Heart right ventricle (tissue), 16 donors: ENCODE data around the gene ABTB1. TPM values are rescaled to one million over a fixed set of nuclear protein-coding genes. Genes with fewer than 3 reads are reported as not detected.

Source experiments
- ATAC-seq, 8 donors: fragments of 200-7000 bp; cut with Tn5 transposase; one replicate each; pipeline ENCODE4 v1.9.1; 2020; ENCODE audit warnings: mild to moderate bottlenecking in 8 of 8, moderate library complexity in 8 of 8, moderate number of reproducible peaks in 1 of 8
- DNase-seq, 2 donors: peaks; one replicate each; pipeline ENCODE4 v3.0.0-alpha.2; 2020
- H3K27ac ChIP-seq, 10 donors: fragments of 200-600 bp; sonication (generic) in 2 of 10; one replicate each; pipeline versions ENCODE4 v1.5.0 to v1.8.0; 2020 to 2022; ENCODE audit warnings: mild to moderate bottlenecking in 3 of 10
- H3K27me3 ChIP-seq, 7 donors: fragments of 200-600 bp; one replicate each; pipeline ENCODE4 v1.8.0; 2021 to 2022; ENCODE audit warnings: mild to moderate bottlenecking in 2 of 7
- H3K36me3 ChIP-seq, 9 donors: fragments of 200-600 bp; sonication (generic) in 1 of 9; one replicate each; pipeline versions ENCODE4 v1.5.0 to v1.8.0; 2020 to 2022; ENCODE audit warnings: mild to moderate bottlenecking in 2 of 9
- H3K4me1 ChIP-seq, 9 donors: fragments of 200-600 bp; sonication (generic) in 1 of 9; one replicate each; pipeline versions ENCODE4 v1.5.0 to v1.8.0; 2020 to 2022; ENCODE audit warnings: mild to moderate bottlenecking in 4 of 9
- H3K4me3 ChIP-seq, 10 donors: fragments of 200-600 bp; sonication (generic) in 2 of 10; one replicate each; pipeline versions ENCODE4 v1.5.0 to v1.8.0; 2020 to 2022; ENCODE audit warnings: mild to moderate bottlenecking in 7 of 10, moderate library complexity in 2 of 10
- H3K9me3 ChIP-seq, 11 donors: fragments of 200-600 bp in 10 of 11; sonication (generic) in 2 of 11; one replicate each; pipeline versions ENCODE4 v1.5.0 to v1.8.0; 2013 to 2022; ENCODE audit warnings: mild to moderate bottlenecking in 2 of 11, control low read depth in 1 of 11, moderate library complexity in 1 of 11
- CTCF ChIP-seq, 9 donors: fragments of 200-600 bp; sonication (generic) in 2 of 9; IDR thresholded peaks; one replicate each; pipeline versions ENCODE4 v1.5.0 to v1.8.0; 2021 to 2022; ENCODE audit warnings: antibody characterized with exemption in 9 of 9, mild to moderate bottlenecking in 5 of 9, moderate library complexity in 1 of 9
- WGBS, 2 donors: extraction: QIAGEN DNeasy Blood & Tissue Kit; methylation state at CpG; one replicate each; pipeline ENCODE4 v1.1.7; 2013; ENCODE audit warnings: inconsistent platforms in 1 of 2; 5-methylcytosine and 5-hydroxymethylcytosine counted together
- intact Hi-C, 10 donors: fragments of 100-400 bp; cut with DNase I; formaldehyde crosslinking; loops; one replicate each; pipeline versions ENCODE4 v1.11.1 to v1.14.2; 2022
- long read RNA-seq, 3 donors: library from polyadenylated mRNA; unstranded; transcript quantifications; one replicate each; pipeline ENCODE4 v2.0.0, GENCODE V29; 2020 to 2021
- polyA plus RNA-seq, 2 donors: library from polyadenylated mRNA; stranded (reverse); fragments of 200-250 nt; gene quantifications; one replicate each; pipeline ENCODE4 v1.2.3, GENCODE V29; 2013
- total RNA-seq, 10 donors: library from RNA; stranded (reverse); fragmentation: NEBNext Ultra II Directional in 3 of 10; extraction: Animal tissue kit (Norgen Biotek cat#: 25700) in 3 of 10; gene quantifications; one replicate each; pipeline versions ENCODE4 v1.2.1 to v1.2.4, GENCODE V29; 2021 to 2023
- donor health status: Arrhythmogenic right ventricular cardiomyopathy.
- donor health status: ischemic (EF 13 %, LVEDD 7.1; RV severe dilation, severe dysfunction).
- donor health status: healthy with polysubstance abuse.
- donor health status: DM: no; HTN: yes; CAD: no.
- donor health status: DM: no; HTN: no; CAD: no.
- donor health status: ischemic (EF 25% LVEDD 6.9; RV normal size, moderate dysfunction).
- donor health status: ischemic (EF 25% LVEDD 5.7; RV mildly dilated, moderate dysfunction).
- donor health status: healthy.
- donor health status: DM: yes; HTN: yes; CAD: no.
- donor health status: Ischemic cardiomyopathy.
- donor health status: ischemic (EF 35%, LVEDD 5.7; RV mildly dilated, moderate dysfunction).
- donor health status: nonischemic (EF 11% LVEDD 7.7; RV severe dilation, severe dysfunction).
- donor health status: DM: yes; HTN: yes; CAD: no.
- donor health status: PGD.
- donor health status: ischemic (EF 29% LVEDD 5.4; RV normal size, mild dysfunction).
- donor health status: nonischemic (EF 23%, LVEDD 6.1; RV moderate dilation, normal function).

Gene ABTB1
- total RNA-seq (10 to 100 TPM; 19.6 to 47.9 (median 23.9) TPM), polyA plus RNA-seq (10 to 100 TPM; 36.0 to 56.3 TPM)
- long read RNA-seq, donor 1, transcript ABTB1-208 (12 exons, 1,915 nt), result minor isoform, 13 of 90 reads
- long read RNA-seq, donor 1, transcript ABTB1-201 (12 exons, 1,965 nt), result major isoform, 29 of 90 reads
- long read RNA-seq, donor 1, transcript ABTB1-202 (12 exons, 1,961 nt), result minor isoform, 11 of 90 reads
- long read RNA-seq, donor 1, partial matches to known transcripts, result 17 of 90 reads
- long read RNA-seq, donor 1, other reads (novel, unspliced or antisense), result 20 of 90 reads
- long read RNA-seq, donor 2, transcript ABTB1-208 (12 exons, 1,915 nt), result minor isoform, 7 of 58 reads
- long read RNA-seq, donor 2, transcript ABTB1-202 (12 exons, 1,961 nt), result major isoform, 15 of 58 reads
- long read RNA-seq, donor 2, transcript ABTB1-201 (12 exons, 1,965 nt), result minor isoform, 11 of 58 reads
- long read RNA-seq, donor 2, partial matches to known transcripts, result 8 of 58 reads
- long read RNA-seq, donor 2, other reads (novel, unspliced or antisense), result 17 of 58 reads
- long read RNA-seq, donor 3, transcript ABTB1-201 (12 exons, 1,965 nt), result major isoform, 16 of 54 reads
- long read RNA-seq, donor 3, transcript ABTB1-202 (12 exons, 1,961 nt), result minor isoform, 6 of 54 reads
- long read RNA-seq, donor 3, partial matches to known transcripts, result 11 of 54 reads
- long read RNA-seq, donor 3, other reads (novel, unspliced or antisense), result 18 of 54 reads

- peak; percentile 82 to 95 (median 86) for ATAC-seq
- DNase-seq, result peak; percentile 82 to 89
- 0% methylated on average over 60 to 102 of the region's 102 CpGs for WGBS, 2 donors
Measured at GRCh38 chr3:127672429-127673190, at the start of gene ABTB1. Gene ABTB1, plus strand, starts transcription at chr3:127672952. Its CDS starts 74 bp downstream, at chr3:127673026.

GRCh38 chr3:127624063-127624462, 48.7 kb upstream of the ABTB1 start:
- 91 to 94% methylated on average over 5 of the region's 5 CpGs for WGBS, 2 donors
- ATAC-seq (no peak), DNase-seq (no peak)
- Histone ChIP-seq H3K36me3 (peaks cover 0 to 36% (median 9%) of the 10 kb centered on the region in 9 donors), H3K9me3 (no peaks in the 10 kb centered on the region), H3K4me3 (no peak overlapping the region), H3K4me1 (peaks cover 0 to 4% (median 0%) of the 10 kb centered on the region in 9 donors), H3K27ac (no peak overlapping the region), H3K27me3 (peaks cover 0 to 12% (median 0%) of the 10 kb centered on the region in 7 donors)
- intact Hi-C loops, result no loop called here
- no peak for TF ChIP-seq CTCF (IDR thresholded peaks at IDR 0.05)

More at GRCh38 chr3:127672429-127673190, at the start of gene ABTB1:
- H3K4me1 ChIP-seq, result peaks cover 7 to 40% (median 29%) of the 10 kb centered on the region in 9 donors
- TF ChIP-seq CTCF (IDR thresholded peaks at IDR 0.05), result no peak
- no peaks in the 10 kb centered on the region for H3K9me3 ChIP-seq
- intact Hi-C loops, result loop anchor here in 1 of 10 donors (5.0 kb wide), 1 partner anchor 155 kb away; no protein-coding TSS in a partner anchor
- H3K27me3 ChIP-seq, result no peaks in the 10 kb centered on the region
- peak within 1 kb of the TSS; percentile 86 to 99 (median 93) for H3K27ac ChIP-seq
- H3K4me3 ChIP-seq, result peak within 1 kb of the TSS; percentile 63 to 99 (median 85)
- peaks cover 0 to 33% (median 13%) of the 10 kb centered on the region in 9 donors for H3K36me3 ChIP-seq

- no peak for TF ChIP-seq CTCF (IDR thresholded peaks at IDR 0.05)
- no peaks in the 10 kb centered on the region for H3K9me3 ChIP-seq
- WGBS, 2 donors, result 51 to 56% methylated on average over 2 of the region's 2 CpGs
- peaks cover 0 to 18% (median 0%) of the 10 kb centered on the region in 9 donors for H3K36me3 ChIP-seq
- intact Hi-C loops, result no loop called here
- peaks cover 0 to 27% (median 7%) of the 10 kb centered on the region in 7 donors for H3K27me3 ChIP-seq
- no peak overlapping the region for H3K4me3 ChIP-seq
- DNase-seq (no peak), ATAC-seq (no peak)
- H3K4me1 ChIP-seq, result peaks cover 6 to 17% (median 10%) of the 10 kb centered on the region in 9 donors
- H3K27ac ChIP-seq, result no peak overlapping the region
Measured at GRCh38 chr3:127625821-127626220, 46.9 kb upstream of the ABTB1 start.

- TF ChIP-seq CTCF (IDR thresholded peaks at IDR 0.05), result no peak
- Histone ChIP-seq H3K36me3 (no peaks in the 10 kb centered on the region), H3K27ac (no peak overlapping the region), H3K4me3 (peak overlapping the region in 1 of 10 donors; percentile 14), H3K27me3 (peaks cover 0 to 36% (median 21%) of the 10 kb centered on the region in 7 donors), H3K9me3 (no peaks in the 10 kb centered on the region), H3K4me1 (peaks cover 6 to 17% (median 10%) of the 10 kb centered on the region in 9 donors)
- no peak for ATAC-seq
- no peak for DNase-seq
- intact Hi-C loops, result no loop called here
- 61 to 66% methylated on average over 4 of the region's 4 CpGs for WGBS, 2 donors
Measured at GRCh38 chr3:127628426-127628787, 44.3 kb upstream of the ABTB1 start.
